ENCODE results near the gene SOX5. TPM values are rescaled to one million over a fixed set of nuclear protein-coding genes. Genes with fewer than 3 reads are reported as not detected.

SOX5 gene
- total RNA-seq, 6 experiments from 2014 or later, result 14.8 to 34.3 (median 31.1) TPM

DNA sequence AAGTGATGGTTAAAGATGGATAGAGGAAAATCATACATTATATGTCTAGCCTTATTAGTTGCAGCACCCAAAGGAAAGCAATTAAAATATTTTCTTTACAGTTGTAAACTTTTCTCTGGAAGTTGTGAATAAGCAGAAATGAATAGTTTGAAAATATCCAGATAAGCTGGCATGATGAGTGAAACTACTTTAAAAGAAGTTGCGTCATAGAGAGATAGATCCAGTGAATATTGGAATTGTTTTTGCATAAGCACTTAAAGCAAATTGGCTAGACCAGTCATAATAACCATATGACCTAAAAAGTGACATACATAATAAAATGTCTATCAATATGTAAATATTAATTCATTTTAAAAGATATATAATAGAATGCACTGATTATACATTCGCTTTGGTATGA, 132.1 kb downstream of the SOX5 start:
- Histone ChIP-seq H3K9me3 (no peaks in the 10 kb centered on the region), H3K36me3 (no peaks in the 10 kb centered on the region), H3K27me3 (no peaks in the 10 kb centered on the region), H3K4me3 (no peak overlapping the region), H3K4me1 (no peaks in the 10 kb centered on the region), H3K27ac (no peak overlapping the region)
- 96% methylated on average over 2 of the region's 2 CpGs for WGBS (ENCODE audit: insufficient coverage, low coverage, low lambda C conversion rate, missing lambda C conversion rate)
- TF ChIP-seq, protein P1, sequence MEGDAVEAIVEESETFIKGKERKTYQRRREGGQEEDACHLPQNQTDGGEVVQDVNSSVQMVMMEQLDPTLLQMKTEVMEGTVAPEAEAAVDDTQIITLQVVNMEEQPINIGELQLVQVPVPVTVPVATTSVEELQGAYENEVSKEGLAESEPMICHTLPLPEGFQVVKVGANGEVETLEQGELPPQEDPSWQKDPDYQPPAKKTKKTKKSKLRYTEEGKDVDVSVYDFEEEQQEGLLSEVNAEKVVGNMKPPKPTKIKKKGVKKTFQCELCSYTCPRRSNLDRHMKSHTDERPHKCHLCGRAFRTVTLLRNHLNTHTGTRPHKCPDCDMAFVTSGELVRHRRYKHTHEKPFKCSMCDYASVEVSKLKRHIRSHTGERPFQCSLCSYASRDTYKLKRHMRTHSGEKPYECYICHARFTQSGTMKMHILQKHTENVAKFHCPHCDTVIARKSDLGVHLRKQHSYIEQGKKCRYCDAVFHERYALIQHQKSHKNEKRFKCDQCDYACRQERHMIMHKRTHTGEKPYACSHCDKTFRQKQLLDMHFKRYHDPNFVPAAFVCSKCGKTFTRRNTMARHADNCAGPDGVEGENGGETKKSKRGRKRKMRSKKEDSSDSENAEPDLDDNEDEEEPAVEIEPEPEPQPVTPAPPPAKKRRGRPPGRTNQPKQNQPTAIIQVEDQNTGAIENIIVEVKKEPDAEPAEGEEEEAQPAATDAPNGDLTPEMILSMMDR (IDR thresholded peaks at IDR 0.05), result no peak
- no peak for TF ChIP-seq POLR2A (IDR thresholded peaks at IDR 0.05)
- DNase-seq, result no peak
- intact Hi-C loops (cut with DNase I), result no loop called here
- ATAC-seq, result no peak

DNA sequence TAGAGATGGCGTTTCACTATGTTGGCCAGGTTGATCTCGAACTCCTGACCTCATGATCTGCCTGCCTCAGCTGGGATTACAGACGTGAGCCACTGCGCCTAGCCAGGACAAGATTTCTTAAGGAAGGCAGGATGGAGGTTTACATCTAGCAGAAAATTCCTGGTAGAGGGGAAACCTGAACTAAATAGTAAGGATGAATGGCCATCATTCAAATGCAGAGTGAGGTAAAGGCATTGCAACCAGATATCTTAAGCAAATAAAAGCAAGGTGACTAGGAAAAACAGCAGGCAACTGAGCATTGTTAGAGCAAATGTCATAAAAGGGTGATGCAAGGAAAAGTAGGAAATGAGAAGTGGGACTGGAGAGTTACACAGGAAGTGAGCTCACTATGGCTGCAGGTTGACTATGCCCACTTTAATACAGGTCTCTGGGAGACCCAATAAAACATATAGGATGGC, 133.0 kb downstream of the SOX5 start:
- H3K27ac ChIP-seq, result no peak overlapping the region
- H3K27me3 ChIP-seq, result no peaks in the 10 kb centered on the region
- TF ChIP-seq, protein P1 (IDR thresholded peaks at IDR 0.05), result no peak
- no peak for TF ChIP-seq POLR2A (IDR thresholded peaks at IDR 0.05)
- H3K4me1 ChIP-seq, result no peaks in the 10 kb centered on the region
- ATAC-seq (no peak), DNase-seq (no peak)
- no peaks in the 10 kb centered on the region for H3K36me3 ChIP-seq
- no peak overlapping the region for H3K4me3 ChIP-seq
- no peaks in the 10 kb centered on the region for H3K9me3 ChIP-seq
- intact Hi-C loops (cut with DNase I), result no loop called here
- WGBS (ENCODE audit: insufficient coverage, low coverage, low lambda C conversion rate, missing lambda C conversion rate), result 85% methylated on average over 4 of the region's 4 CpGs

DNA sequence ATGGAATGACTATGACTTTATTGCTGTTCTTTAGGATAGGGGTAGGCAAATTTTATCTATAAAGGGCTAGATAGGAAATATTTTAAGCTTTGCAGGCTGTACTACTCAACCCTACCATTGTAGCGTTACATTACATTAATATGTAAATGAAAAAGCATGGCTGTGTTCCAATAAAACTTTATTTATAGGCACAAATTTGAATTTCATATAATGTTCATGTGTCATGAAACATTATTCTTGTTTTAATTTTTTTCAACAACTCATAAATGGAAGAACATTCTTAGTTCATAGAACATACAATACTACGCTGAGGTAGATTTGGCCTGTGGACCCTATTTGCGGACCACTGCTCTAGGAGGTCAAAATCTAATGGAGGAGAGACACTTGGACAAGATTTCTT, 133.7 kb downstream of the SOX5 start:
- no peaks in the 10 kb centered on the region for H3K4me1 ChIP-seq
- H3K4me3 ChIP-seq, result no peak overlapping the region
- intact Hi-C loops (cut with DNase I), result no loop called here
- TF ChIP-seq, protein P1 (IDR thresholded peaks at IDR 0.05), result no peak
- no peak for TF ChIP-seq POLR2A (IDR thresholded peaks at IDR 0.05)
- no peaks in the 10 kb centered on the region for H3K36me3 ChIP-seq
- DNase-seq (no peak), ATAC-seq (no peak)
- WGBS (ENCODE audit: insufficient coverage, low coverage, low lambda C conversion rate, missing lambda C conversion rate), result 88% methylated on average over 3 of the region's 3 CpGs
- no peaks in the 10 kb centered on the region for H3K9me3 ChIP-seq
- no peaks in the 10 kb centered on the region for H3K27me3 ChIP-seq
- no peak overlapping the region for H3K27ac ChIP-seq

DNA sequence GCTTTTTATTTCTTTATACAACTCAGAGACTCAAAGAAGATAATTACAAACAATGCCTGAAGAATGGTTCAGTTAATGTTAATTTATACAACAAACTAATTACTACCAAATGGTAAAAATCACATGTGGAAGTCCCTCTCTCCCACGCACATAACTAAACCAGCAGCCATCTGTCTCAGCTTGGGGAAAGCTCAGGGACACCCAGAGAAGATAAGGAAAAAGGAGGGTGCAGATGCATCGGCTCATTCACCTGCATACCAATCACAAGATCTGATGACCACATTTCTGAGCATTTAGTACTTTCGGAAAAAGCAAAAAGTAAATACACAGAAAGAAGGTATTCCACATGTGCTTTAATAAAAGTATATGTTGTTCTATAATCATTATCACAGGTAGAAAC, 136.3 kb downstream of the SOX5 start:
- DNase-seq (no peak), ATAC-seq (no peak)
- WGBS (ENCODE audit: insufficient coverage, low coverage, low lambda C conversion rate, missing lambda C conversion rate), result 75% methylated on average over 3 of the region's 3 CpGs
- intact Hi-C loops (cut with DNase I), result no loop called here
- H3K27ac ChIP-seq, result no peak overlapping the region
- H3K9me3 ChIP-seq, result no peaks in the 10 kb centered on the region
- no peak overlapping the region for H3K4me3 ChIP-seq
- H3K27me3 ChIP-seq, result no peaks in the 10 kb centered on the region
- no peaks in the 10 kb centered on the region for H3K4me1 ChIP-seq
- no peaks in the 10 kb centered on the region for H3K36me3 ChIP-seq
- TF ChIP-seq, protein P1 (IDR thresholded peaks at IDR 0.05), result no peak

DNA sequence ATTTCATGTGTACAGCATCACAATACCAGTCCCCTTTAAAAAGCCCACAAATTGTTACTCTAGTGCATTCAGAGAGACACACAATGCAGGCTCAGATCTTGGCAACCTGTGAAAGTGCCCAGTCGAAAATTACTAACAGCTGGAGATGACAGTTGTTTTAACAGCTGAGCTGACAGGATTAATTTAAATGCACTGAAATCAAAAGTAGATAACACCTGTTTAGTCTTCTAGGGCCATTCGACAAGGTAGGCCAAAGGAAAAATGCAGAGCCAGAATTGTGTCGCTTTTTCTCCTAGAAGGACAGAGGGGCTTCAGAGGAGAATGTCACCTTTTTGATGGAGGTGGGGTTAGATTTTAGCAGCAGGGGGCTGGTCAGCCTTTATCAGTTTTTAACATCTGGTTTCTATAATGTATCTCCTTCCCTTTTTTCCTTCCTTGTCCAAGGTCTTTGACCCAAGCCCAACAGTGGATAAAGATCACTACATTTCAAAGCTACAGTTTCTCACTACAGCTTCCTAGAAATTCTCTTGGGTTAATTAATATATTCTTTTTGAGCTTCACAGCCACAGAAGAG, 139.1 kb downstream of the SOX5 start:
- TF ChIP-seq, protein P1 (IDR thresholded peaks at IDR 0.05), result no peak
- TF ChIP-seq POLR2A (IDR thresholded peaks at IDR 0.05), result no peak
- Histone ChIP-seq H3K27ac (no peak overlapping the region), H3K4me3 (no peak overlapping the region), H3K9me3 (no peaks in the 10 kb centered on the region), H3K4me1 (no peaks in the 10 kb centered on the region), H3K27me3 (no peaks in the 10 kb centered on the region), H3K36me3 (no peaks in the 10 kb centered on the region)
- ATAC-seq, result no peak
- intact Hi-C loops (cut with DNase I), result no loop called here
- DNase-seq, result no peak
- 69% methylated on average over 3 of the region's 3 CpGs for WGBS (ENCODE audit: insufficient coverage, low coverage, low lambda C conversion rate, missing lambda C conversion rate)

Data from right lobe of liver (tissue), 6 donors.